Fibroblast of pulmonary artery (primary cell): ENCODE results near the gene PRSS27.
"Not testable (repeated sequence)": the region's sequence is repeated elsewhere in the genome, so short reads cannot be mapped to it uniquely, and the experiment has no call there.

Experiments
- DNase-seq: peaks from one replicate; pipeline ENCODE4 v3.0.0-alpha.2; 2010; ENCODE audit warnings: low read depth
- H3K4me3 ChIP-seq: replicated peaks from 2 replicates; pipeline ENCODE4 v1.5.1; 2011; ENCODE audit warnings: low read depth, mild to moderate bottlenecking, control low read depth, low read length, moderate library complexity
- TF ChIP-seq, protein P1 (sequence below): IDR thresholded peaks from 2 replicates; pipeline ENCODE4 v1.5.1; 2011; ENCODE audit warnings: mild to moderate bottlenecking, control low read depth, low read length, inconsistent platforms; ENCODE audit errors: missing control alignments

Gene PRSS27

DNA sequence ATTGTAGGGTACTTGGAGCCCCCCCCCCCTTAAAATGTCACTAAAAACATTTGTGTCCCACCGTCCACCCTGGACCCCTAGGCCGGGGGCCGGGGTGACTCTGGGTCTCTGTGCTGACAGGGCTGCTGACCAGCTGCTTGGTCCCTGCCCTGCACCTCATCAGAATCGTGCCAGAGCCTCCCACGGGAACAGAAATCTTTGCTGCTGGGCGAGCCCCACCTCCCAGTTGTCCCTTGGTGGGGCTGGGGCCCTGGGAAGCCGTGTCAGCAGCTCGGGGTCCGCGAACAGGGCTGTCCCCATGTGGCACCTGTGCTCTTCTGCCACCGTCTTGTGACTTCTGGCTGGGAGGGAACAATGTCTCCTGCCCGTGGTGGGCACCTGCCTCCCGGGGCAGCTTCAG, 19.2 kb downstream of the PRSS27 start:
- no peak for DNase-seq
- TF ChIP-seq, protein P1, sequence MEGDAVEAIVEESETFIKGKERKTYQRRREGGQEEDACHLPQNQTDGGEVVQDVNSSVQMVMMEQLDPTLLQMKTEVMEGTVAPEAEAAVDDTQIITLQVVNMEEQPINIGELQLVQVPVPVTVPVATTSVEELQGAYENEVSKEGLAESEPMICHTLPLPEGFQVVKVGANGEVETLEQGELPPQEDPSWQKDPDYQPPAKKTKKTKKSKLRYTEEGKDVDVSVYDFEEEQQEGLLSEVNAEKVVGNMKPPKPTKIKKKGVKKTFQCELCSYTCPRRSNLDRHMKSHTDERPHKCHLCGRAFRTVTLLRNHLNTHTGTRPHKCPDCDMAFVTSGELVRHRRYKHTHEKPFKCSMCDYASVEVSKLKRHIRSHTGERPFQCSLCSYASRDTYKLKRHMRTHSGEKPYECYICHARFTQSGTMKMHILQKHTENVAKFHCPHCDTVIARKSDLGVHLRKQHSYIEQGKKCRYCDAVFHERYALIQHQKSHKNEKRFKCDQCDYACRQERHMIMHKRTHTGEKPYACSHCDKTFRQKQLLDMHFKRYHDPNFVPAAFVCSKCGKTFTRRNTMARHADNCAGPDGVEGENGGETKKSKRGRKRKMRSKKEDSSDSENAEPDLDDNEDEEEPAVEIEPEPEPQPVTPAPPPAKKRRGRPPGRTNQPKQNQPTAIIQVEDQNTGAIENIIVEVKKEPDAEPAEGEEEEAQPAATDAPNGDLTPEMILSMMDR, result no peak
- H3K4me3 ChIP-seq, result no peak overlapping the region

DNA sequence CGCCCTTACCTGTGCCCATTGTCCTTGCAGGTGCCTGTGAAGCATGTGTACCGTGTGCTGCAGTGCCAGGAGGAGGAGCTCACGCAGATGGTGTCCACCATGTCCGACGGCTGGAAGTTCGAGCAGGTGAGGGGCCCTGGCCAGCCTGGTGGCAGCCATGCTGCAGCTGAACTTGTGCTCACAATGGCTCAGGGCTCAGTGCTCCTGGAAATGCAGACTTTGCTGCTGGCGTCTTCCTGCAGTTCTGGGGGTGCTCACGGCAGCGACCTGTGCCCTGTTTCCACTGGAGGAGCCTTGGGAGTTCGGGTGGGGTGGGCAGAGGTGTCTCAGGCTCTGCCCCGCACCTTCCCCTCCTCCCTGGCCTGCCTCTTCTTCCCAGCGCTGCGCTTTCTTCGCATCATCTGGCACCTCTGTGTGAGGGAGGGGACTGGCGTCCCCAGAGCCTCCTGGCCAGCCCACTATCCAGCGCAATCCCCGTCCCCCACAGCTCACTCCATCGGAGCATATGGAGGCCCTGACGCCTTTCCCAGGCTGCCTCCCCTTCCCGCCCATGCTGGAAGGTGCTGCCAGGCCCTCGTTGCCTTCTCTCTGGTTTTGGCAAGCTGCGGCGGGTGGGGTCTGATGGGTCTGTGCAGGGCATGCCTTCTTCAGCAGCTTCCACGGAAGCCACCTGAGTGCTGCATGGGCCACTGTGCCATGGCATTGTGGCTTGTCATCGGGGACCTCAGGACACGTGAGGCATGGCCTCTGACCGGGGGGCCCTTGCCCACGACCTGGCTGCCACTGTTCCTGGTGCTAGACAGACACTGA, 20.0 kb downstream of the PRSS27 start:
- TF ChIP-seq, protein P1, result no peak
- no peak overlapping the region for H3K4me3 ChIP-seq
- no peak for DNase-seq

DNA sequence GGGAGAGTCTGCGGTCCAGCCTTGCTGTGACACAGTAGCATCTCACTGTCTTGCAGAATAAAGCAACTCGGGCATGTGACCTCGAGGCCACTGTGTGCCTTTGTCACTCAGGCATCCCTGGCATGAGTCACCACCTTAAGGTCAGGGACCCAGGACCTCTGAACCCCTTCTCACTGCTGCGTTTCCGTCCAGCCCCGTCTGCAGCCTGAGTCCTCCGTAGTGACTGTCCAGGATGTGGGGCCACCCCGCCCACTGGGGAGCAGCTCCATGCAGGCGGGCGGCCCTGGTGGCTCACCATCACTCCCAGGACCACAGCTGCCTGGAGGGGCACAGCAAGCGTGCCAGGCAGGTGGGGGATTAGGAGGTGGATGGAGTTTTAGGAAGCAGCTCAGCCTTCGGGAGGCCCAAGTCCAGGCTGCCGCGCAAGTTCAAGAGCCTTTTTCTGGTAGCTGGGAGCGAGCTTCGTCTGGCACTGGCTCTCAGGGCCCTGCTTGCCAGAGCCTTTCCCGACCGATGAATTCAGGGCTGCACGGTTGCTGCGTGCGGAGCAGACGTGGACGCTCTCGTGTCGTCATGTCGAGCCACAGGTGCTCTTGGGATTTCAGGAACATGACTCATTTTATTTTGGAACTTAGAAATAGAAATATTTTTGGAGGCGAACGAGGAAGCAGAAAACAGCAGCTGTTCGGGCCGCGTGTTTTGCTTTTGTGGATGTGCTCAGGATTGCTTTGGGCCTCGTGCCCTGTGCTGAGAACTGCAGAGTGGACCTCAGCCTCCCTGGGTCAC, 20.9 kb downstream of the PRSS27 start:
- no peak for DNase-seq
- H3K4me3 ChIP-seq, result no peak overlapping the region
- TF ChIP-seq, protein P1, result no peak

DNA sequence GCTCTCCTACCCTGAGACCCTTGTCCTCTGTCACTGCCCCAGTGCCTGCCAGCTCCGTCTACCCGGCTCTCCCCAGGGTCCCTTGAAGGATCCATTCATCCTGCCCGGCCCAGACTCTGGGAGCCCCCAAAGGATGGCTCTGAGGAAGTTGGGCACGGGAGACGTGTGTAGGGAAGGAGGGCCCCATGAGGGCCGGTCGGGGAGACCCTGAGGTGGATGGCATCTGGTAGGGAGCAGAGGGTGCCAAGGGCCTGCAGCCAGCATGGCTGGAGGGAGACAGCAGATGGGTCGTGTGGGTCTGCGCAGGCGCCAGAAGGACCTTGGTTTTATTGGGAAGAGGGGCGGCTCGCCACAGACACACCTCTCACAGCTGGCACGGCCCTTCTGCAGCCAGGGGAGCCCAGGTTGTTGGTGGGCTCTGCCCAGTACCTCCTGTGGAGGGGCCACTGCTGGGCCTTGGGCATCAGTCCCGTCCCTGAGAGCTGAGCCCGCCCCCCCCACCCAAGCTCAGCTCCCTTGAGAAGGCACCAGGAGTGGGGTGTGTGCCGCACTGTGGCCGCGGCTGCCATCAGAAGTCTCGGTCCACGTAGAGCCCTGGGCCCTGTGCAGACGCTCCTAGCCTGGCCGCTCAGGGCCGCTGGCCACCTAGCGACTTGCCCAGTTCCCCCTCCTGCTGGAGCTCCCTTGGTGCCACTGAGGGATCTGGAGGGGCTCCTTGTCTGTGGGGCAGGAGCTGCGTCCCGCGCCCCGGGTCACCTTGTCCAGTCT, 21.7 kb downstream of the PRSS27 start:
- TF ChIP-seq, protein P1, result no peak
- H3K4me3 ChIP-seq, result no peak overlapping the region
- DNase-seq, result no peak

DNA sequence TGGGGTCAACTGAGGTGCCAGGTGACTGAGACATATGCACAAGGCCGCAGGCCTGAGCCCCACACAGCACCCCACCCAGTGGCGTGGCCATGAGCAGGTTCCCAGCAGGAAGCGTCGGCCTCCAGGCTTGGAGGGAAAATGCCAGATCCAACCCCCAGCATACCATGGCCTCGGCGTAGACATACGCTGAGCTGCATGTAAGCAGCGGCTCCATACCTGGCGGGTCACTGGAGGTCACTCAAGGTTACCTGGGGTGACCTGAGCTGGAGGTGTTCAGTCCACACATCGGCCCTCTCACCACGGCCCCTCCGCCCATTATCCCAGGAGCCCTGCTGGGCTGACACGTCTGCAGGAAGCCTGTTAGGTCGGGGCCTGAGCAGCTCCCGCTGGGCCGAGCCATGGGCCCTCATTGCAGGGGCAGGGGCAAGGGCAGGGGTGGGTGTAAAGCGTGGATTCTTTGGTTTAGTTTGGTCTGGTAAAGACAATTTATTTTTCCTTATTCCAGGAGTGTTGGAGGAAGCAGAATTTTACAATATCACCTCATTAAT, 22.5 kb downstream of the PRSS27 start:
- no peak overlapping the region for H3K4me3 ChIP-seq
- no peak for DNase-seq
- TF ChIP-seq, protein P1, result no peak

DNA sequence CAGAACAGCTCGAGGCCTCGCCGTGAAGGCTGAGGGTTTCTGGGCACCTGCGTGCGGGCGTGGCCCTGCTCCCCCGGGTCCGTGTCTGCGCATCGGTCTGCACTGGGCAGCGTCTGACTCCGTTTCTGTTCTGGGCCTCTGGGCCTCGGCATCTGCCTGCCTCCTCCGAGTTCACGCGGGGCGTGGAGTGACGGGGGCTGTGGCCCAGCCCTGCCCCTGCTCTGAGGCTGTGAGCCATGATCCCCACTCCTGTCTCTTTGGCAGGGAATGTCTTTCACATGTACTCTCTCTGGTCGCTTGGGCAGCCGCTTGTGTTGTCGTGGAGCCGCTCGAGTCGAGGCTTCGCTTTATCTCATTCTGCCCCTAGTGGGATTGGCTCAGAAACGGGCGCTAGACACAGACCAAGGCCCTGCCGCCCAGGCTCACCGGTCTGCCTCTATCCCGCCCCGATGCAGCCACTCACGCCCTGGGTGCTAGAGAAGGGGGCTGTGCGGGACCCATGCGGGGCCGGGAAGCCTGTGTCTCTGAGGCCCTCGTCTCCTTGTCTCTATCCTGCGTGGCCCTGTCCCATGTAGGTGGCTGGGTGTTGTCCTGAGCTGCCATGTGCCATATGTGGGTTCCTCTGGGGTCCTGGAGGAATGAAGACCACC, 23.3 kb downstream of the PRSS27 start:
- DNase-seq, H3K4me3 ChIP-seq: not testable (repeated sequence)
